ENCODE results near the gene KIZ. TPM values are rescaled to one million over a fixed set of nuclear protein-coding genes. Genes with fewer than 3 reads are reported as not detected.
A peak's percentile ranks its signal among the peaks of the same experiment; 100 is the strongest.

Gene KIZ
- total RNA-seq, 1 experiment from 2014 or later = 15.7 TPM

DNA sequence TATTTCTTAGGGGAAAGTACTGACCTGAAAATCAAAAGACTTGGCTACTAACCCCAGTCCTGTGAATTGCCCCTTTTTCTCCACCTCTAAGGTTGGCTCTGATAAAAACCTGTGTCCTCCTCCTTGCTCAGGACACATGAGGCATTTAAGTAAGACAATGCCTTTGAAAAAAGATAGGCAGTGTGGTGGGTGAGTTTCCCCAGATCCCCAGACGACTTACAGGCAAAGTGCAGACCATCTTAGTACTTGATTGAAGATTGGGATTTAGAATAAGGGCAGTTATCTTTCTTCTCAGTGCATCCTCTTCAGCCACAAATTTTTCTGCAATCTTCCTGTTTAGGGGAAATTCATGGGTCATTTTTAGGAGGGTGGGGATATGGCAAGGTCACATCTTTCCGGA lies 87.8 kb downstream of the KIZ start:
- DNase-seq (ENCODE audit: extremely low read depth, low read depth) = no peak

DNA sequence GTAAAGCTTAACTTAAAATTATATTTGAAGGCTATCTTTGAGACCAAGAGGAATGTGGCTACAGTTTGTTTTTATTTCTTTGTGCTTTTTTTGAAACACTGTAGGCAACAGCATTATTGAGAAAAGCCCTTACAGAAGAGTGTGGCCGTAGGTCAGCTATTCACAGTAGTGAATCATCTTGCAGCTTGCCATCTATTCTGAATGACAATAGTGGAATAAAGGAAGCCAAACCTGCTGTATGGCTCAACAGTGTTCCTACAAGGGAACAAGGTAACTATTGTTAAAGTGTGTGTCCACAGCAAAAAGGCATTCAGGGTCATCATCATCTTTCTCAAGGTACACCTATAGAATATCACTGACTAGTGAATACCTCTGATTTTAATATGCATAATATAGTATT lies 88.5 kb downstream of the KIZ start:
- DNase-seq (ENCODE audit: extremely low read depth, low read depth) = no peak

GRCh38 chr20:21219686-21220085 lies 93.8 kb downstream of the KIZ start:
- DNase-seq (ENCODE audit: extremely low read depth, low read depth) = no peak

- no peak for DNase-seq (ENCODE audit: extremely low read depth, low read depth)
Measured at GRCh38 chr20:21224217-21224616, 98.3 kb downstream of the KIZ start.

DNA sequence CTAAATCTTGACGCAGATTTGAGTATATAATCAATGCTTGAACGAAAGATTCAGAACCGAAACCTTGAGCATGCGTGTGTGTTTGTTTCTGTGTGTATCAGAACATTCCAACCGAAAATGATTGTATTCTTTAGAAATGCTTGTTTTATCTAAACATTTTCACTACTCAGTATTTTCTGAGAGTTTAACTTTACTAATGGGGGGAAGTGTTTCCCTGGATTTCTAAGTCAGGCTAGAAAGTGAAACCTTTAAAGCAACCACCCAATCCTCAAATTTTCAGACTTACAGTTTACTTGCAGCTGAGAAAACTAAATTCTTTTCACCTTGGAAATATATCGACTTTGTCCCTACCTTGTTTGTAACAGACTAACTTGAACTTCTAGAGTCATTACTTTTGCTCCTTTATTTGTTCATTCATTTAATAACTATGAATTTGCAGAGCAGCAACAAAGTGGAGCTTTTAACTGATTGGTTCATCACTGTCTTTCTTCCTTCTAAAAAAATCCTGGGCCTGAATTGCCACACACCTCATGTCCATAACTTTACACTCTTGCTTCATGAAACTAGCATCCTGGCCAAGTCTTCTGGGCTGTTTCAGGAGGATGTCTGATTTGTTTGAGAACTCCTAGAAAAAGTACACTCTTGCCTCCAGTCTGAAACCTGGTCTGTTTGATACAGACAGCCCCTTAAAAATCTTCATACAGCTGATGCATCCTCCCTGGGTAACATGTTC lies 99.5 kb downstream of the KIZ start:
- DNase-seq (ENCODE audit: extremely low read depth, low read depth) = no peak

GRCh38 chr20:21228511-21228910 lies 102.6 kb downstream of the KIZ start:
- DNase-seq (ENCODE audit: extremely low read depth, low read depth) = no peak

DNA sequence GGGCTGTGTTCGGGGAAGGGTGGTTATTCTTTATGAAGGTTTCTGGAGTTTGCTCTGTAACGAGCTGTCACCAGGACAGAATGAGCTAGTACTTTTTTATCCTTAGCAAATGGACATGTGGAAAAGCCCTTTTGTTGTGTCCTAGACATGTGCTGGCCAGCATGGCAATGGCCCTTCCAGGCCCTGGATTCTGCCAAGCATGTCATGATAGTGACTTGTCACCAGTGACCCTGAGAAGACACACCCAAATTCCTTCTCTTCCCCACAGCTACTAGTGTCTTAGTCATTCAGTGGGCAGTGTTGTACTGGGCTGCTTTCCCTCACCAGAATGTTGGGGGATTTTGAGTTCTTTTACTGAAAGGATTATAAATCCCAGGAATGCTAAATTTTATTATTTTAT lies 103.3 kb downstream of the KIZ start:
- DNase-seq (ENCODE audit: extremely low read depth, low read depth) = no peak

DNA sequence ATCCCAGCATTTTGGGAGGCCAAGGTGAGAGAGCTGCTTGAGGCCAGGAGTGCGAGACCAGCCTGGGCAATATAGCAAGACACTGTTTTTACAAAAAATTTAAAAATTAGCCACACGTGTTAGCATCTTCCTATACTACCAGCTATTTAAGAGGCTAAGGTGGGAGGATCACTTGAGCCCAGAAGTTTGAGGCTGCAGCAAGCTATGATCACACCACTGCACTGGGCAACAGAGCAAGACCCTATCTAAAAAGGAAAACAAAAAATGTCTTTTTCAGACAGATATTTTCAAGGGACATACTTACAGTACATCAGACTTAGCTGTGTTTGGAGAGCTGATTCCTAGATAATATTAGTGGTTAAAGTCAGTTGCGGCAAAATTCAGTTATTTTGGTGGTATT lies 104.3 kb downstream of the KIZ start:
- DNase-seq (ENCODE audit: extremely low read depth, low read depth) = no peak

DNA sequence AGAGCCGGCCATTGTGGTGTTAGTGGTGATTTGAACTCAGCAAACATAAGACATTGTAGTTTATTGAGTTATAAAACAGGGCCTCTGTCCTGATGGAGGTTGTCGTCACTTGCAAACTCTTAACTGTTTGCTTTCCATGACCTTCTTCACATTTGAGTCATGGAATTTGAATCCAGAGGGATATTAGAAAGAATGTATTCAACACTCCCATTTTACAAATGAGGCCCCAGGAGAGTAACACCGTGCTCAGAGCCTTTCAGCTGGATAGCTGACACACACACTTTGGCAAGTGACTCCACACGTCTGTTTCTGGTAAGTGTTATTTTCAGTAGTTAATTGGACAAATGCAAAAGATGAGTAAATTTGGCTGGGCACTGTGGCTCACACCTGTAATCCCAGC lies 104.8 kb downstream of the KIZ start:
- no peak for DNase-seq (ENCODE audit: extremely low read depth, low read depth)

- no peak for DNase-seq (ENCODE audit: extremely low read depth, low read depth)
Measured at GRCh38 chr20:21232546-21233280, 106.8 kb downstream of the KIZ start.

GRCh38 chr20:21234324-21234723 lies 108.4 kb downstream of the KIZ start:
- DNase-seq (ENCODE audit: extremely low read depth, low read depth) = no peak

- no peak for DNase-seq (ENCODE audit: extremely low read depth, low read depth)
Measured at GRCh38 chr20:21234806-21235483, 109.1 kb downstream of the KIZ start.

DNA sequence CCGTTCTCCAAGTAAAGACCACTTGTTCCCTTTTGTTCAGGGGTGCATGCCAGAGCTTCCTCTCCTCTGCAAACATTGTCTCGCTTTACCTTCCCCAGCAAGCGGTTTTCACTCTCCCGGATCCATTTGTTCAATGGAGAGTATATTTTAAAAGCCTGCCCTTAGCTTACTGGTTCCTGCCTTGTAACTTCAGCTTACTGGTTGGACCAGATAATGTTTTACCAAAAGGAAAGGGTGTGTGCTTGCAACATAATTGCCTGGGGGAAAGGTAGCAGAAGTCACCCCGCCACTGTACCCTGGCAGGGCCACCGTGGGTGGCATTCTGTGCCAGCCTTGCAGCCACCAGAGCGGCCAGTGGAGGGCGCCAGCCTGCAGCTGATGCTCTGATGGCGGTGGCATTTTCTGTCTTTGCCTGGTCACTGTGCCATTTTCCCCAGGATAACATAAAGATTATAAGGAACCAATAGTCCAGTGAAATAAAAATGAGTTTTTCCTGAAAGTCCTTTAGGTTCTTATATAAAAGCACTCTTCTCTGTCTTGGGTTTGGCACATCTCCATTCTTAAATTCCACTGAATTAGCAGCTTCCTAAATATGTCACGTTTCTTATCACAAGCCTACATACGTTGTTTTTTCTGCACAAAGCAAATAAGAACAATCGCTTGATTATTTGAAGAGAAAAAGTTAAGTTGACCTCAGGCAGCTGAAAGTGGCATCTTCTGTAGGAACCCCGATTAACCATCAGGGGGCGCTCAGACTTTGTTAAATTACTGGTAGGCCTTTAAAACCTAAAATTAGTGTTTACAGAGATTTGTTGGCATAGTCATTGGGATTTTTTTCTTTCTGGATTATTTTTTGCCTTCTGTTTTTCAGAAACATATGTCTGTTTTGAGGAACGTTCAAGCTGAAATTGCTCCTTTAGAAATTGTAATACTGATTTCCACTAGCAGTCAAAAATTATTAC lies 109.9 kb downstream of the KIZ start:
- DNase-seq (ENCODE audit: extremely low read depth, low read depth) = peak; percentile 64

- no peak for DNase-seq (ENCODE audit: extremely low read depth, low read depth)
Measured at GRCh38 chr20:21237956-21238799, 112.3 kb downstream of the KIZ start.

GRCh38 chr20:21238818-21239536 lies 113.1 kb downstream of the KIZ start:
- DNase-seq (ENCODE audit: extremely low read depth, low read depth) = no peak

GRCh38 chr20:21240394-21240793 lies 114.5 kb downstream of the KIZ start:
- DNase-seq (ENCODE audit: extremely low read depth, low read depth) = no peak

GRCh38 chr20:21241406-21241805 lies 115.5 kb downstream of the KIZ start:
- DNase-seq (ENCODE audit: extremely low read depth, low read depth) = no peak

GRCh38 chr20:21243811-21244210 lies 117.9 kb downstream of the KIZ start:
- no peak for DNase-seq (ENCODE audit: extremely low read depth, low read depth)

- DNase-seq (ENCODE audit: extremely low read depth, low read depth) = no peak
Measured at GRCh38 chr20:21244808-21245207, 118.9 kb downstream of the KIZ start.

Measured in NCI-H460 (cell line).